SK-N-MC (cell line): ENCODE results near the gene POLDIP2.

Experiments used
- DNase-seq: peaks from one replicate; pipeline ENCODE4 v3.0.0-alpha.2; 2011; ENCODE audit warnings: low read depth, low spot score
- H3K27ac ChIP-seq: fragments of 200-600 bp; sonication (generic); 2 replicates; pipeline ENCODE4 v1.5.1; 2016; ENCODE audit warnings: mixed run types
- H3K36me3 ChIP-seq: fragments of 200-600 bp; sonication (generic); 2 replicates; pipeline ENCODE4 v1.6.1; 2017; ENCODE audit warnings: antibody characterized with exemption, low read length, mixed read lengths; ENCODE audit not compliant: insufficient read depth
- H3K4me3 ChIP-seq: fragments of 200-600 bp; sonication (generic); 2 replicates; pipeline ENCODE4 v1.5.1; 2016
- H3K9ac ChIP-seq: fragments of 200-600 bp; sonication (generic); 2 replicates; pipeline ENCODE4 v1.8.0; 2017; ENCODE audit warnings: mixed run types, mixed read lengths; ENCODE audit not compliant: insufficient read length
- H3K9me3 ChIP-seq: fragments of 200-600 bp; sonication (generic); 2 replicates; pipeline ENCODE4 v1.6.1; 2017; ENCODE audit warnings: low read depth, mild to moderate bottlenecking, antibody characterized with exemption, low read length, moderate library complexity, mixed read lengths
- EZH2 ChIP-seq: fragments of 200-600 bp; sonication (generic); IDR thresholded peaks from one replicate; pipeline ENCODE4 v1.6.1; 2017; ENCODE audit warnings: antibody characterized with exemption
- FOXP2 ChIP-seq: optimal IDR thresholded peaks from 2 replicates; pipeline ENCODE3; 2011; ENCODE audit warnings: mild to moderate bottlenecking, moderate library complexity; ENCODE audit not compliant: insufficient read depth; ENCODE audit errors: extremely low read length, control extremely low read depth
- POLR2AphosphoS5 ChIP-seq: IDR thresholded peaks from 2 replicates; pipeline ENCODE4 v1.6.1; 2012; ENCODE audit warnings: mild to moderate bottlenecking, low read depth, low read length, borderline replicate concordance

POLDIP2 gene

DNA sequence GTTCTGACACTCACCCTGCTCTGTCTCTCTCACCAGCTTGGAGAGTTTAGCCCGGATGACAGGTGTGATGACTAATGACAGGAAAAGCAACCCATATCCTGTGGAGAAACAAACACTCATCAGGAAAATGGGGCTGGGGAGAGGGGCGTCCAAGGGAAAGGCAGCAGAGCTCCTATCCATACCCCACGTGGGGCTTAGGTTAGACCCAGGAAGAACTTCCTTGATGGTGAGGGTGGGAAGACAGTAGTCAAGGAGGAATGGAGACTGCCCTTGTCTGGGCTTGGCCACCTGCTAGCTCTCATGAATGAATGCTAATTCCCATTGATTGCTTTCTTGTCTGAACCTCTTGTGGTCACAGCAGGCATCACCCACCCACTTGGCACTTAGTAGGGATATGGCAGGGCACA lies 44.9 kb upstream of the POLDIP2 start:
- H3K9me3 ChIP-seq = no peaks in the 10 kb centered on the region
- no peak overlapping the region for H3K27ac ChIP-seq
- H3K36me3 ChIP-seq = no peaks in the 10 kb centered on the region
- no peak overlapping the region for H3K4me3 ChIP-seq
- TF ChIP-seq EZH2 (no peak), POLR2AphosphoS5 (no peak), FOXP2 (no peak)
- no peak for DNase-seq
- no peak overlapping the region for H3K9ac ChIP-seq

DNA sequence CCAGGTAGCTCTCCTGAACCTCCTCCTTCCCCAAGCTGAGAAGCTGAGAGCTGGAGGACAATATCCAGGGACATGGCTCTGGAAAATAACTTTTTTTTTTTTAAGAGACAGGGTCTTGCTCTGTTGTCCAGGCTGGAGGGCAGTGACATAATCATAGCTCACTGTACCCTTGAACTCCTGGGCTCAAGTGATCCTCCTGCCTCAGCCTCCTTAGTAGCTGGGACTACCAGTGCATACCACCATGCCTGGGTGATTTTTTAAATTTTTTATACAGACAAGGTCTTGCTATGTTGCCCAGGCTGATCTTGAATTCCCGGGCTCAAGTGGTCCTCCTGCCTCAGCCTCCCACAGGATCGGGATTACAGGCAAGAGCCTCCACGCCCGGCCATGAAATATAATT lies 42.5 kb upstream of the POLDIP2 start:
- Histone ChIP-seq H3K9ac (no peak overlapping the region), H3K4me3 (no peak overlapping the region), H3K36me3 (no peaks in the 10 kb centered on the region), H3K27ac (no peak overlapping the region), H3K9me3 (no peaks in the 10 kb centered on the region)
- TF ChIP-seq FOXP2 (no peak), POLR2AphosphoS5 (no peak)
- DNase-seq = no peak

DNA sequence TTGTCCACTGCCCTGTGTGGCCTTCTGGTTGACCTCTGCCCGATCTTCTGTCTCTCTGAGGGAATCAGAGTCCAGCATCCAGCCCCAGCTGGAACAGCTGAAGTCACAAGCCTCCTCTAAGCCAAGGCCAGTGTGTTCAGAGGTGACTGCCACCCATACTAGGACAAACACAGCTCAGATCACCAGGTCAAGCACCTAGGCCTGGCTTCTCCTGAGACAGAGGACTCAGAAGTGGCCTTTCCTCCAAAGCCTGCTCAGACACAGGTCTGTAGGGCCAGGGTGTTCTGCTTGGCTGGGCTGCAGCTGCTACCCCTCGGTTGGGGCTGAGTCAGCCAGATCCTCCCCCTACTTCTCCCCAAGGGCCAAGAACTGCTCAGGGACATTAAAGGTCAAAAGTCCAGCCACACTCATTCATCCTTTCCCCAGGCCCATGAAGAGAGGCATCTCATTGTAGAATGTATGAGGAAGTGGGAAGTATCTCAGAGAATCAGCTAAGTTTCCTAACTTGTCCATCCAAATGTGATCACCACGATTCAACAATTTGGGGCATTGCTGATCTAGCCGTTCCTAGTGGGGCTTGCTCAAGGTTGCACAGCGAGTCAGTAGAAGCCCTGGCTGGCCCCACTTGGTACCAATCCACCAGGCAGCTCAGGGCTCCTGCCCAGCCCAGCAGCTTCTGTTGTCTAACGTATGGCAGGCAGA lies 41.1 kb upstream of the POLDIP2 start:
- Histone ChIP-seq H3K27ac (no peak overlapping the region), H3K9me3 (no peaks in the 10 kb centered on the region), H3K4me3 (no peak overlapping the region), H3K36me3 (no peaks in the 10 kb centered on the region), H3K9ac (no peak overlapping the region)
- TF ChIP-seq EZH2 = no peak
- TF ChIP-seq FOXP2 = no peak
- no peak for TF ChIP-seq POLR2AphosphoS5
- no peak for DNase-seq

DNA sequence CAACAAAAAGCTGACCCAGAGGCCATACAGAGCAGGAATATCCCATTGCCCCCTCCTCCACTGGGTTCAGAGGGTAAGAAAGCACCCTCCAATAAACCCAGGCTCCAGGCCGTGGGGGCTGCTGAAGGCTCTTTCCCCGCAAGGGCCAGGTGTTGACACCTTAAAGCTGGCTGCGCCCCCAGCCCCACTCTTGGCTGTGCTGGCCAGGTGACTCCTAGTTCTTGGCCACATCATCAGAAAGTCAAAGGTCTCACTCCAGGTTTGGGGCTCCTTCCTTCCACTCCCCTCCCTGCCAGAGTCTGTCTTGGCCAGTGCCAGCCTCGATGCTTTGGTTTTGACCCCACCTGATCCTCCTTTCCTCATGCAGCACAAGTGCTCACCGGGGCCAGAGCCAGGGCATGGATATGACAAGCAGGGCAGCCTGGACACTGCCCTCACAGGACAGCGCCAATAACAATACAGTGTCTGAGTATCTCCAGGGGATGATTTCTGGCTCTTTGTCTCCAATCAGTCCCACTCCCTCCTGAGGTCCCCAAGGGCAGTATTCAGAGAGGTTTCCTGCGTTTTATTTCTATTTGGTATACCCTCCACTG lies 40.5 kb upstream of the POLDIP2 start:
- no peak overlapping the region for H3K9ac ChIP-seq
- H3K36me3 ChIP-seq = no peaks in the 10 kb centered on the region
- no peak overlapping the region for H3K27ac ChIP-seq
- TF ChIP-seq FOXP2 = no peak
- no peak for TF ChIP-seq EZH2
- TF ChIP-seq POLR2AphosphoS5 = no peak
- H3K4me3 ChIP-seq = no peak overlapping the region
- H3K9me3 ChIP-seq = no peaks in the 10 kb centered on the region
- no peak for DNase-seq

DNA sequence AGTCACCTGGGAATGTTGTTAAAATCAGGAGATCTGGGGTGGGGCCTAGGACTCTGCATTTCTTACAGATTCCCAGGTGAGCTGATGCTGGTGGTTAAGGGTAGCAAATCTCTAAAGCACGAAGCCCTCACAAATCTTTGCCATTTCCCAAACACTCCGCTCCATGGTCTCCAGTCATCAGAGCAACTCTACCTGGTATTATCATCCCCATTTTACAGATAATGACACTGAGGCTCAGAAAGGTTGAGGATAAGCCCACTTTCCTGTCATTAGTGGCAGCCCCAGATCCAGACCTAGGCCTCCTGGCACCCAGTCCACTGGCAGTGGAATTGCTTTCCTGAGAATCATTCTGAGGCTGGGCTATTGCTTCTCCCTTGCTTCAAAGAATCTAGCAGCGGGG lies 39.9 kb upstream of the POLDIP2 start:
- Histone ChIP-seq H3K4me3 (no peak overlapping the region), H3K9me3 (no peaks in the 10 kb centered on the region), H3K9ac (no peak overlapping the region), H3K36me3 (no peaks in the 10 kb centered on the region), H3K27ac (no peak overlapping the region)
- DNase-seq = no peak
- TF ChIP-seq FOXP2 (no peak), POLR2AphosphoS5 (no peak), EZH2 (no peak)

DNA sequence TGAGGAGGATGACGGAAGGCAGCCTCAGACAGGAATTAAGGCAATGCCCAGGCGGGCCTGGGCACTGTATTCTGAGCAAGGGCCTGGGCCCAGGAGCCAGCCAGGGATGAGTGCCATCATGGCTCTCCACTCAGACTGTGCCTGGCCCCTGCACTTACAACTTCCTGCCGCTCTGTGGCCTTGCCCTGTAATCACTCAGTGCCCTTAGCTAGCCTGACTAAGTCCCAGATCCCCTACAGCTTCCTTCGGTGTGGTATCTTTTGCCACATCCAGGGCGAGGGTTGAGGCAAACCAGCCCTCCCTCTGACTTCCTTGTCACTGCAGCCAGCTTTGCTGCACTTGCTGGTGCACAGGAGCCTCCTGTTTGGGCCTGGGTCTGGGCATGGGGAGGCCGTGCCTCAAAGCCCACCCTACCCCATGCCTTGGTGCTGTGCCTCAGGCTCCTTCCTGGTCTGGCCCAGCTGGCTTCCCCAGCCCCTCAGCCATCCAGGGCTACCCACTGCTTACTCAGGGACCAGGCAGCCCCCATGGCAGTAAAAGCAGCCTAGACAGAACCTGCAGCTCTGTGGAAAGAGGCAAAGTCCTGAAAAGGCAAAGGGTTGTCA lies 39.4 kb upstream of the POLDIP2 start:
- no peak for DNase-seq
- Histone ChIP-seq H3K36me3 (no peaks in the 10 kb centered on the region), H3K27ac (no peak overlapping the region), H3K4me3 (no peak overlapping the region), H3K9ac (no peak overlapping the region), H3K9me3 (no peaks in the 10 kb centered on the region)
- TF ChIP-seq FOXP2 (no peak), EZH2 (no peak), POLR2AphosphoS5 (no peak)

DNA sequence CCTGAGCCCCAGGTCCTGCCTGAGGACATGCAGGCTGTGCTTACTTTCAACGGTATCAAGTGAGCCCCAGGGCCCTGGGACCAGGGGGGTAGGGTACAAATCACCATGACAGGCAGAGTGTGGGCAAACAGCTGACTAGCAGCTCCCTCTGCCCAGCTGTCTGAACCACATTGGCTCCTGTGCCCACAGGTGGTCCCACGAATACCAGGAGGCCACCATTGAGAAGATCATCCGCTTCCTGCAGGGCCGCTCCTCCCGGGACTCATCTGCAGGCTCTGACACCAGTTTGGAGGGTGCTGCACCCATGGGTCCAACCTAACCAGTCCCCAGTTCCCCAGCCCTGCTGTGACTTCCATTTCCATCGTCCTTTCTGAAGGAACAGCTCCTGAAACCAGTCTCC lies 38.6 kb upstream of the POLDIP2 start:
- TF ChIP-seq FOXP2 = no peak
- no peak for TF ChIP-seq POLR2AphosphoS5
- no peak for TF ChIP-seq EZH2
- H3K27ac ChIP-seq = no peak overlapping the region
- H3K36me3 ChIP-seq = no peaks in the 10 kb centered on the region
- no peak for DNase-seq
- H3K4me3 ChIP-seq = no peak overlapping the region
- H3K9ac ChIP-seq = no peak overlapping the region
- no peaks in the 10 kb centered on the region for H3K9me3 ChIP-seq

DNA sequence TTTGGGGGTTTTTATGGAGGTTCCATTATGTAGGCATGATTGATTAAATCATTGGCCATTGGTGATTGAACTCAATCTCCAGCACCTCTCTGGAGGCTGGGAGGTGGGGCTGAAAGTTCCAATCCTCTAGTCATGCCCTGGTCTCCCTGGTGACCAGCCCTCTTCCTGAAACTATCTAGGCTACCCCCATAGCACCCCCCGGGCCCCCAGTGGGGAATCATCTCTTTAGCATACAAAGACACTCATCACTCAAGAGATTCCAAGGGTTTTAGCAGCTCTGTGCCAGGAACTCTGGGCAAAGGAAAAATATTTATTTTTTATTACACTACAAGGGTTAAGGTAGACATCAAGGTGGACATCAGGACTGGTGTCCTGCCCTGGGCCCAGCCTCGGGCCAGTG lies 38.1 kb upstream of the POLDIP2 start:
- Histone ChIP-seq H3K36me3 (no peaks in the 10 kb centered on the region), H3K9me3 (no peaks in the 10 kb centered on the region), H3K27ac (no peak overlapping the region), H3K4me3 (no peak overlapping the region), H3K9ac (no peak overlapping the region)
- TF ChIP-seq FOXP2 = no peak
- no peak for TF ChIP-seq EZH2
- TF ChIP-seq POLR2AphosphoS5 = no peak
- no peak for DNase-seq
